ENCODE data around the gene CHRND. TPM values are rescaled to one million over a fixed set of nuclear protein-coding genes. Genes with fewer than 3 reads are reported as not detected.
A peak's percentile ranks its signal among the peaks of the same experiment; 100 is the strongest.

The CHRND gene
- total RNA-seq, 2 donors from 2014 or later, result not detected

GRCh38 chr2:232573771-232574435 lies 47.9 kb downstream of the CHRND start:
- Histone ChIP-seq H3K4me1 (peaks cover 14% of the 10 kb centered on the region), H3K9me3 (no peaks in the 10 kb centered on the region), H3K27me3 (no peaks in the 10 kb centered on the region), H3K27ac (peak overlapping the region; percentile 74), H3K9ac (ENCODE audit: low read depth in 2 of 2, low read length in 2 of 2) (peak overlapping the region in 1 of 2 donors; percentile 56), H3K4me3 (no peak overlapping the region), H3K36me3 (peaks cover 7% of the 10 kb centered on the region)
- intact Hi-C loops (cut with DNase I), result no loop called here
- no peak for TF ChIP-seq CTCF (IDR thresholded peaks at IDR 0.05)
- peak; percentile 52 for DNase-seq

- H3K9ac ChIP-seq (ENCODE audit: low read depth in 2 of 2, low read length in 2 of 2), result peak overlapping the region in 1 of 2 donors; percentile 56
These were observed 48.9 kb downstream of the CHRND start for GRCh38 chr2:232574674-232575403.

GRCh38 chr2:232575404-232575746 lies 49.4 kb downstream of the CHRND start:
- Histone ChIP-seq H3K9ac (ENCODE audit: low read depth in 2 of 2, low read length in 2 of 2) (no peak overlapping the region), H3K27ac (no peak overlapping the region), H3K9me3 (no peaks in the 10 kb centered on the region), H3K36me3 (no peaks in the 10 kb centered on the region), H3K27me3 (no peaks in the 10 kb centered on the region), H3K4me1 (peaks cover 14% of the 10 kb centered on the region), H3K4me3 (no peak overlapping the region)
- intact Hi-C loops (cut with DNase I), result no loop called here
- no peak for TF ChIP-seq CTCF (IDR thresholded peaks at IDR 0.05)
- no peak for DNase-seq

More at GRCh38 chr2:232574674-232575403, 48.9 kb downstream of the CHRND start:
- H3K4me3 ChIP-seq, result peak overlapping the region; percentile 10
- H3K27ac ChIP-seq, result peak overlapping the region; percentile 74
- H3K9me3 ChIP-seq, result no peaks in the 10 kb centered on the region
- intact Hi-C loops (cut with DNase I), result no loop called here
- H3K4me1 ChIP-seq, result peaks cover 14% of the 10 kb centered on the region
- no peaks in the 10 kb centered on the region for H3K27me3 ChIP-seq
- TF ChIP-seq CTCF (IDR thresholded peaks at IDR 0.05), result no peak
- H3K36me3 ChIP-seq, result peaks cover 2% of the 10 kb centered on the region
- no peak for DNase-seq

- Histone ChIP-seq H3K27me3 (no peaks in the 10 kb centered on the region), H3K9me3 (no peaks in the 10 kb centered on the region), H3K4me3 (no peak overlapping the region), H3K4me1 (peaks cover 3% of the 10 kb centered on the region), H3K27ac (no peak overlapping the region), H3K9ac (ENCODE audit: low read depth in 2 of 2, low read length in 2 of 2) (no peak overlapping the region), H3K36me3 (no peaks in the 10 kb centered on the region)
- no peak for TF ChIP-seq CTCF (IDR thresholded peaks at IDR 0.05)
- no peak for DNase-seq
- intact Hi-C loops (cut with DNase I), result no loop called here
These were observed 51.0 kb downstream of the CHRND start for GRCh38 chr2:232576995-232577394.

- H3K9me3 ChIP-seq, result no peaks in the 10 kb centered on the region
- no peak for TF ChIP-seq CTCF (IDR thresholded peaks at IDR 0.05)
- no peaks in the 10 kb centered on the region for H3K27me3 ChIP-seq
- H3K9ac ChIP-seq (ENCODE audit: low read depth in 2 of 2, low read length in 2 of 2), result no peak overlapping the region
- DNase-seq, result no peak
- H3K4me1 ChIP-seq, result no peaks in the 10 kb centered on the region
- intact Hi-C loops (cut with DNase I), result no loop called here
- H3K4me3 ChIP-seq, result no peak overlapping the region
- no peak overlapping the region for H3K27ac ChIP-seq
- no peaks in the 10 kb centered on the region for H3K36me3 ChIP-seq
These were observed 51.9 kb downstream of the CHRND start for GRCh38 chr2:232577841-232578240.

Data from colonic mucosa (tissue), 4 donors.